NCI-H774 (cell line): ENCODE data around the gene PRIMPOL.
A peak's percentile ranks its signal among the peaks of the same experiment; 100 is the strongest.
"Not testable (repeated sequence)": the region's sequence is repeated elsewhere in the genome, so short reads cannot be mapped to it uniquely, and the experiment has no call there.

Experiments used
- DNase-seq: peaks from one replicate; lab custom pipeline; 2025; lab: John Stamatoyannopoulos, UW

Gene PRIMPOL, protein sequence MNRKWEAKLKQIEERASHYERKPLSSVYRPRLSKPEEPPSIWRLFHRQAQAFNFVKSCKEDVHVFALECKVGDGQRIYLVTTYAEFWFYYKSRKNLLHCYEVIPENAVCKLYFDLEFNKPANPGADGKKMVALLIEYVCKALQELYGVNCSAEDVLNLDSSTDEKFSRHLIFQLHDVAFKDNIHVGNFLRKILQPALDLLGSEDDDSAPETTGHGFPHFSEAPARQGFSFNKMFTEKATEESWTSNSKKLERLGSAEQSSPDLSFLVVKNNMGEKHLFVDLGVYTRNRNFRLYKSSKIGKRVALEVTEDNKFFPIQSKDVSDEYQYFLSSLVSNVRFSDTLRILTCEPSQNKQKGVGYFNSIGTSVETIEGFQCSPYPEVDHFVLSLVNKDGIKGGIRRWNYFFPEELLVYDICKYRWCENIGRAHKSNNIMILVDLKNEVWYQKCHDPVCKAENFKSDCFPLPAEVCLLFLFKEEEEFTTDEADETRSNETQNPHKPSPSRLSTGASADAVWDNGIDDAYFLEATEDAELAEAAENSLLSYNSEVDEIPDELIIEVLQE

DNA sequence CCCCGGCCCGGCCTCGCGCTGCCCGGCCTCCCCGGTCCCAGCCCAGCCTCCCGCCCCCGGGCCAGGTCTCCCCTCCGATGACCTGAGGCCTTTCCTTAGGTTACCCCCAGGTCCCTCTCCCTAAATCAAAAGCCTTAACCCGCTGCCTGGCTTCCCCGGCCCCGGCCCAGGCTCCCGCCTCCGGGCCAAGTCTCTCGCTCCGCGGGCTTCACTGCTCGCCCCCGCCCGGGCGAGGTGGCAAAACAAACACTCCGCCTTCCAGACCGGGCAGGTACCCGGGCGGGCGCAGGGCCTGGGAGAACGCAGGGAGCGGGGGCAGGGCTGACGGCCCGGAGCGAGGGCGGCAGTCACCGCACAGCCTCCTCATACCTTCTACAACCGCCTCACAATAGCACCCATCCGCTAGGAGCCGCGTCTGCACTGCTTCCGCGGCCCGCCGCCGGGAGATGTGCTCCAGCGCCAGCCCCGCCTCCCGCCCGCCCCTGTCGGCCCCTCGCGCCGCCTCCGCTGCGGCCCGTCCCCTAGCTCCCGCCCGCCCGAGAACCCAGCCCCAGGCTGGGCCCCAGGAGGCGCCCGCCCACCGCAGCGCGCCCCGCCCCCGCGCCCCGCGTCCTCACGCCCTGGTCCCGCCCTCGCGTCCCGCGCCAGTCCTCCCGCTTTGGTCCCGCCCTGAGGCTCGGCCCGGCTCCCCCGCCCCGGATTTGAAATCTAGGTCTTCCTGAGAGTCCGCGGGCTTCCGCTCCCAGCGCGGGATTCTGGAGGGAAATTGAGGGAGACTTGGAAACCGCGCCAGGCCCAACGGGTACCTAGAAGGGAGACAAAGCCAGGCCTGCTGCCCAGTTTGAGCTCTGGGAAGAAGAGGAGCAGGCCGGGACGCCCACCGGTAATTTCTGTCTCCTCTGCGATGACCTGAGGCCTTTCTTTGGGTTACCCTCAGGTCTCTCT, at the start of gene PRIMPOL, which contains the start of gene CASP3:
PRIMPOL (plus strand) TSS at position 713 of the 945 bp plus-strand sequence. CDS start 7,403 bp downstream, outside the sequence.
CASP3 (minus strand) TSS at position 422 of the 945 bp plus-strand sequence. CDS start 10,994 bp downstream, outside the sequence.
- peak; percentile 79 for DNase-seq

DNA sequence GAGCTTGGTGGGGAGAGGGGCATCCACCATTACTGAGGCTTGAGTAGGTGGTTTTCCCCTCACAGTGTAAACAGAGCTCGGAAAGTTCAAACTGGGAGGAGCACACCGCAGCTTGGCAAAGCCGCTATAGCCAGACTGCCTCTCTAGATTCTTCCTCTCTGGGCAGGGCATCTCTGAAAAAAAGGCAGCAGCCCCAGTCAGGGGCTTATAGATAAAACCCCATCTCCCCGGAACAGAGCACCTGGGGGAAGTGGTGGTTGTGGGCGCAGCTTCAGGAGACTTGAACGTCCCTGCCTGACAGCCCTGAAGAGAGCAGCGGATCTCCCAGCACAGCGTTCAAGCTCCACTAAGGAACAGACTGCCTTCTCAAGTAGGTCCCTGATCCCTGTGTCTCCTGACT, 48.6 kb upstream of the PRIMPOL start:
- not testable (repeated sequence) for DNase-seq

DNA sequence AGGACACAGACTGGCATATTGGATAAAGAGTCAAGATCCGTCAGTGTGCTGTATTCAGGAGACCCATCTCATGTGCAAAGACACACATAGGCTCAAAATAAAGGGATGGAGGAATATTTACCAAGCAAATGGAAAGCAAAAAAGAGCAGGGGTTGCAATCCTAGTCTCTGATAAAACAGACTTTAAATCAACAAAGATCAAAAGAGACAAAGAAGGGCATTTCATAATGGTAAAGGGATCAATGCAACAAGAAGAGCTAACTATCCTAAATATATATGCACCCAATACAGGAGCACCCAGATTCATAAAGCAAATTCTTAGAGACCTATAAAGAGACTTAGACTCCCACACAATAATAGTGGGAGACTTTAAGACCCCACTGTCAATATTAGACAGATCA, 46.7 kb upstream of the PRIMPOL start:
- DNase-seq = not testable (repeated sequence)

DNA sequence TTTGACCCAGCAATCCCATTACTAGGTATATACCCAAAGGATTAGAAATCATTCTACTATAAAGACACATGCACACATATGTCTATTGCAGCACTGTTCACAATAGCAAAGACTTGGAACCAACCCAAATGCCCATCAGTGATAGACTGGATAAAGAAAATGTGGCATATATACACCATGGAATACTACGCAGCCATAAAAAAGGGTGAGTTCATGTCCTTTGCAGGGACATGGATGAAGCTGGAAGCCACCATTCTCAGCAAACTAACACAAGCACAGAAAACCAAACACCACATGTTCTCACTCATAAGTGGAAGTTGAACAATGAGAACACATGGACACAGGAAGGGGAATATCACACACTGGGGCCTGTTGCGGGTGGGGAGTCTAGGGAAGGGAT, 42.1 kb upstream of the PRIMPOL start:
- not testable (repeated sequence) for DNase-seq

DNA sequence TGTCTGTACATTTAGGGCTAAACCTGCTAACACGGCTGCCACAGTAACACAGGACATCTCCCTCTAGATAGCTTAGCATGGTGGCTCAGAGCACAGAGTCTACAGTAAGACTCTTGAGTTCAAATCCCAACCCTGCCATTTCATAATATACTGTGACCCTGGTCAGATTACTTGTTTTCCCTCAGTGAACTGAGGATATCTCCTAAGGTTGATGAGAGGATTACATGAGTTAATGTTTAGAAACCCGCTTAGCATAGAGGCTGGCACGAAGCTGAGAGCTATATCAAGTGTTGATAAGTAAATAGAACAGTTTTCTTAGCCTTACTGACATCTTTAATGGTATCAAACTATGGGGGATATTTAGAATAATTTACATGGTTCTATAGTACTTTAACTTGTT, 37.5 kb upstream of the PRIMPOL start:
- no peak for DNase-seq

DNA sequence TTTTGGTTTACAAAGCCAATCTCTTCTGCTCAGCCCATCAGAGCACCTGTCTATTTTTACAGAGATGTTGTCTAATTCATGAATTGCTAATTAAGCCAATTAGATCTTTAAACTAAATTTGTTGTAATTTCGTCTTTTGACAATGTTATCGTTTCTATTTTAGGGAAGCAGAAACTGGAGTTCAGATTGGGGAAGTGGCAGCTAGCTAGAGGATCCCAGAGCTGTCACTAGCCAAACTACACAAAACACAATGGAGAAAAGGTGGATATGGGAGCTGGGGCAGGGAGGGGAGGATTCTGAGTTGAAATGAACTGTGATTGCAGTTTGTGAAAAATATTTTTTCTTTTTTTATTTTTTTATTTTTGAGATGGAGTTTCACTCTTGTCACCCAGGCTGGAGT, 36.1 kb upstream of the PRIMPOL start:
- no peak for DNase-seq

DNA sequence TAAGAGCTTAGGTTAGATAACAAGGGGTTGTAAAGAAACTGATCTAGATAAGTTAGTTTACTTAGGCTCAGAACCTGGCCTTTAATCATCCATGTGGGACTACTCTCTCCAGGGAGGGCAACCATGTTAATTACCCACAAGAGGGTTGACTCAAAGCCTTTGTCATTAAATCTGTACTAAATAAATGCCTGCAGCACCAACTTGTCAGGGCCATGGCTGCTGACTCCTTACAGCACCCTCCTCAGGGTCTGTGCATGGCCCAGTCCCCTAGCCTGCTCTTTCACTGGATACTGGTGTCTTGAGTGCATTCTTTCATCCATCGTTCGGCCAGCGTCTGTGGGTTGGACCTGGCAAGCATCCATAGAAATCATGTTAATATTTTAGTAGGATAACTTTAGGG, 35.0 kb upstream of the PRIMPOL start:
- DNase-seq = no peak

DNA sequence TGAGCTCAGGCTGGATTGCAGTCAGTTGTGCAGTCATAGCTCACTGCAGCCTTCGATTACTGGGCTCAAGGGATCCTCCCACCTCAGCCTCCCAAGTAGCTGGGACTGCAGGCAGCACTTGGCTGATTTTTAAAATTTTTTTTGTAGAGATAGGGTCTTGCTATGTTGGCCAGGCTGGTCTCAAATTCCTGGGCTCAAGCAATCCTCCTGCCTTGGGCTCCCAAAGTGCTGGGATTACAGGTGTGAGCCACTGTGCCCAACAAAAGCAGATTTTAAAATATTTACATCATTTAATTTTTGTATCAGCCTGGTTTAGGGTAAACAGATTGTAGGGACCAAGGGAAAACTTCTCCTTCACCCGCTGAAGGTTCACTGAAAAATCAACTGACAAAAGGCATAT, 33.4 kb upstream of the PRIMPOL start:
- not testable (repeated sequence) for DNase-seq

DNA sequence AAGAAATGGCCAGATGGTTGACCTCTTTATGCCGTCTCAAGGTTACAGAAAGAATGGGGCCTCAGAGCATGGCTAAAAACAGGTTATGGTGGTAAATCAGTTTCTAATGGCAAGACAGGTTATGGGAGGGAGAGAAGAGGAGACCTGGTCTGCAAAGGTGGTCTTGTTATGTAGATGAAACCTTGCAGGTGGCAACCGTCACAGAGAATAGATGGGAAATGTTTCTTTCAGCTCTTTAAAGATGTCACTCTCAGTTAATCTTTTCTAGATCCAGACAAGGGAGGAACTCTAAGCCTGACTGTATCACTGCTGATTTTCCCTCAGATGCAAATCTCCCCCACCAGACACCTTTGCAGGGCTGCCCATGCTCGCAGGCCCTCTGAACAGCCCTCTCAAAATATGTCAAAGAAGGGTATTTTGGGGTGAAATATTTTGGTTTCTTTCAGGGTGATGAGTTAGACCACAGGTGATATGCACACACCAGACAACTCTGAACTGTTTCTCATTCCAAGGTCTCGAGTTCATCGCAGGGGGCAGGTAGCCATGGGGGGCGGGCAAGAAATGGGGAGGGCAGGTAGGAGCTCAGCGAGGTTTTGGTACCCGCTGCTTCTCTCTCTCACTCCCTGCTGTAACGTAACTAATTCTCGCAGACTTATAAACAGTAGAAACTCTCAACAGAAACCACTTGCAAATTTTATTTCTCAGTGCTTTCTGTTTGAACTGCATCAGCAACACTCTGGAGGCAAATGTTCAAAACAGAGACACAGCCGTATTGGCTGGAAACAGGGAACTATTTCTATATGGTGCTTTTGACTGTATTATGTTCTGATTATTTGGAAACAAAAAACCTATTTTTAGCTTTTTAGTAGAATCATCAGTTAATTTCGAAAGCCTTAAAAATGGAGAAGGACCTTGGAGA, 32.6 kb upstream of the PRIMPOL start:
- DNase-seq = no peak

DNA sequence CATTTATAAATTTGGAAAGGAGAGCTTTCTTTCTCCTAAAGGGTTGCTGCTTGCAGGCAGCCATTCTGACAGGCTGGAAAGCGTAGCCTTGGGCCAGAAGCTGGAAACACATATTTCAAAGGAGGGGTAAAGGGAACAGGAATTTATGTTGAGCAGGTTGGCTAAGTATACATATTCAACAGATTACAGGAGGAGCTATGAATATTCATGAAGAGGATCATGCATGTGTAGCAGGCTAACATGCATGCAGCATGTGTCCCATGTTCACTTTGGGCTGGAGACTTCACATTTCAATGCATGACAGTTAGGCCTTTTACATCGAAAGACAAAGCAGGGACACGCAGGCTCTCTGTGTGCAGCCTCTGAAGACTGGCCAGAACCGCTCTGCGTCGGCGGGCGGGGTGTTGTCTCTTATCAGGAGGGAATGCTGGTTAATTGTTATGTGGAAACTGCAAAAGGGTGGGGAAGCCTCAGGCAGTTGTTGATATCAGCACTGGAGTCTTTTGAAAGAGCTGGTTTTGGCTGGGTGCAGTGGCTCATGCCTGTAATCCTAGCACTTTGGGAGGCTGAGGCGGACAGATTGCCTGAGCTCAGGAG, 31.8 kb upstream of the PRIMPOL start:
- DNase-seq = no peak

DNA sequence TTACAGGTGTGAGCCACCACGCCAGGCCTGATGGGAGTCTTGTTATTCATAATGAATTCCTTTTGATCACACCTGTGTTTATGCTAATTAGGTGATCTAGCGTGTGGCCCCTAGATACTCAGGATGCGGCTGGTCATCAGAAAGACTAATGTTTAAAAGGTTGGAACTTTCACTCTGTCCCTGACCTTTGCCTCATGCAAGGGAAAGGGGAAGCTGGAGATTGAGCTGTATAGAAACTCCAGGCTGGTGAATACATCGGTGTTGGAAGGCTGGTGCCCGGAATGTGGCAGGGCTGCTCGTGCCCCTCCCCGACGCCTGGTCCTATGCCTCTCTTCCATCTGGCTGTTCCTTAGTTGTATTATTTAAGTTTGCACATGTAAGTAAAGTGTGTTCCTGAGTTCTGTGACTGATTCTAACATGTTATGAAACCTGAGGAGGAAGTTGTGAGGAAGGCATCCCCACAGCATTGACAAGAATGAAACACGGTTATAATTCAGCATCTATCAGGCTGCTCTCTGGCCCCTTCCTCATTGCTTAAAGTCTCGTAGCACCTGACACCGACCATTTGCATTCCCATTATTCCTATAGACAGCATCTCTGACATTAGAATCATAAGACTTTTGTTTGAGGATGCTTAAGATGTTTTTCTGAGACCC, 29.2 kb upstream of the PRIMPOL start:
- no peak for DNase-seq

DNA sequence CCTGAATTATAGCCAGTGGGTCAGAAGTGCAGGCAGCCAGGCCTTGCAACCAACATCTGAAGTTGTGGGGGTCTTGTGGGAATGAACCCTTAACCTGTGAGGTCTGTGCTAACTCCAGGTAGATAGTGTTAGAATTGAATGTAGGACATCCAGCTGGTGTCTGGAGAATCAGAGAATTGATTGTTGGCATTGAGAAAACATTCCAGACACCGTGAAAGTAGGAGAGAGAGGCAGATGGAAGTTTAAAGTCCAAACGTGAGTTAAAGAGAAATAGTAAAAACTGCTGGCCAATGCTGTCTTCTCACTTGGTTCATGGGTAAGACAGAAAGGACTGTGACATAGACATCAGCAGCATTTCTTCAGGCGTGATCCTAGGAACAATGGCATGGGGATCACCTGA, 28.0 kb upstream of the PRIMPOL start:
- DNase-seq = no peak

DNA sequence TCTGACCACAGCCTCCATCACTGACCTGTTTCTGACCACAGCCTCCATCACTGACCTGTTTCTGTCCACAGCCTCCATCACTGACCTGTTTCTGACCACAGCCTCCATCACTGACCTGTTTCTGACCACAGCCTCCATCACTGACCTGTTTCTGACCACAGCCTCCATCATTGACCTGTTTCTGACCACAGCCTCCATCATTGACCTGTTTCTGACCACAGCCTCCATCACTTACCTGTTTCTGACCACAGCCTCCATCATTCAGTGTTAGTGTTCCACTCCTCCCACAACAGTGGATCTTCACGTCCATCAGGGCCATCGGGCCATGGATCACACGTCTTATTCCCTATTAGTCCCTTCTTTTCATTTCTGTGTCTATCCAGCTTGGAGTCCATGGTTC, 25.0 kb upstream of the PRIMPOL start:
- not testable (repeated sequence) for DNase-seq

DNA sequence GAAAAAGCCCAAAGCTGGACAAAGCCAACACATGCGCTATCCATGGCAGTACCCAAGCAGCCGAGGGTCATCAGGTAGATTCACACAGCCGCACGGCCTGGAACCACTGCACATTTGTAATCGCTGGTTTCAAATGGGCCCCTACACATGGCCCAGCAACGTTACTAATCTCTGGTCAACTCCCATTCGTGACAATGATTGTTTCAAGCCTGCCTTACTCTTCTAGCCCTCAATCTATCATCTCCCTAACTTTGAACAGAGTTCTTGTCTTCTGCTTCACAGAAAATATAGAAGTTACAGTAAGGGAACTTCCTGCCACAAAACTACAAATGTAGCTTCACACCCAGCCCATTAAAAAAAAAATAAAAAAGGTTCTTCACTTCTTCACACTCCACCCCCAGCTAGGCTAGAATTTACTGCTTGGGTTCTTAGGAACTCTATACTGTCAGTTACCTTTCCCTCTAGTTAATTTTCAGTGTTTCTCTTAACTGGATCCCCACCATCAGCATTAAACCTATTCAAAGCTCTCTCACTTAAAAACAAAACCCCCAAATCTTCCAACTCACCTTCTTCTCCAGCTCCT, 24.5 kb upstream of the PRIMPOL start:
- DNase-seq = no peak

DNA sequence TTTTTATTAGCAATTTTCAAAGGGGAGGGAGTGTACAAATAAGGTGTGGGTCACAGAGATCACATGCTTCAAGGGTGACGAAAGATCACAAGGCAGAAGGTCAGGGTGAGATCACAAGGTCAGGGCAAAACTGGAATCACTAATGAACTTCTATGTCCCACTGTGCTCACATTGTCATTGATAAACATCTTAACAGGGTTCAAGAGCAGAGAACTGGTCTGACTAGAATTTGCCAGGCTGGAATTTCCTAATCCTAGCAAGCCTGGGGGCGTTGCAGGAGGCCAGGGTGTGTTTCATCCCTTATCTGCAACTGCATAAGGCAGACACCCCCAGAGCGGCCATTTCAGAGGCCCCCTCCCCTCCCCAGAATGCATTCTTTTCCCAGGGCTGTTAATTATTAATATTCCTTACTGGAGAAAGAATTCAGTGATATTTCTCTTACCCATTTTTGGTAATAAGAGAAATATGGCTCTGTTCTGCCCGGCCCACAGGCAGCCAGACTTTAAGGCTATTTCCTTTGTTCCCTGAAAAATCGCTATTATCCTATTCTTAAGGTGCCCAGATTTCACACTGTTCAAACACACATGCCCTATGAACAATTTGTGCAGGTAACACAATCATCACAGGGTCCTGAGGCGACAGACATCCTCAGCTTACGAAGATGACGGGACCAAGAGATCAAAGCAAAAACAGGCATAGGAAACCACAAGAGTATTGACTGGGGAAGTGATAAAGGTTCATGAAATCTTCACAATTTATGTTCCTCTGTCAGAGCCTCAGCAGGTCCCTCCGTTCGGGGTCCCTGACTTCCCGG, 23.5 kb upstream of the PRIMPOL start:
- not testable (repeated sequence) for DNase-seq

DNA sequence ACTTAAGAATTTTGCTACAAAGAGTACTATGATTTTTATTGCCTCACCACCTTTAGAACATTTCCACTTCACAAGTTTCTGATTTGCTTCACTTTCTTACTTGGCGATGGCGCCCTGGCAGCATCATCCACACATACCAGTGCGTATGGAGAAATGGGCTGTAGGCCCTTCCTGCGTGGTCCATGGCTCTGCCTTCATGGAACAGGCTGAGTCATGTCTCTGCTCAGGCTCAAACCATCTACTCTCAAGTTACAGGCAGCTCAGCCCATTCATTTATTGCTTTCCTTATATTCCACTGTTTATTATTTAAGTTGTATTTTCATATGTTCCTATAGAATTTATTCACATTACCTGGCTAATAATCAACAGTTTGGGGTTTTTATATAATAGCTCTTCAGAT, 21.4 kb upstream of the PRIMPOL start:
- no peak for DNase-seq

DNA sequence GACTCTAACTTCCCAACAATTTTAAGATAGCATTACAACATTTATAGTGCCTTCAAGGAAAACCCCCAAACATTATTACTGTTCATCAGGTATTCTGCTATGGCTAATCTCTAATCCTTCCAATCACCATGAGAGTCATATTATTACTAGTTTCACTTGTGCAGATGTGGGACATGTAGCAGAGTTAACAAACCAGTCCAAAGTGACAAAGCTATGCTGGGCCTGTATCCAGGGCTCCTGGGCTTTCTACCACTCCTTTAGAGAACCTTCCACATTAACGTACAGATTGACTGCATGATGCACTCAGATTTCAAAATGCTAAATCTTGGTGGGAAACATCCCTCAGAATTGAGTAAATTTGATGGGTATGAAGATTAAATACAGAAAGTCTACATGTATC, 16.7 kb upstream of the PRIMPOL start:
- no peak for DNase-seq

DNA sequence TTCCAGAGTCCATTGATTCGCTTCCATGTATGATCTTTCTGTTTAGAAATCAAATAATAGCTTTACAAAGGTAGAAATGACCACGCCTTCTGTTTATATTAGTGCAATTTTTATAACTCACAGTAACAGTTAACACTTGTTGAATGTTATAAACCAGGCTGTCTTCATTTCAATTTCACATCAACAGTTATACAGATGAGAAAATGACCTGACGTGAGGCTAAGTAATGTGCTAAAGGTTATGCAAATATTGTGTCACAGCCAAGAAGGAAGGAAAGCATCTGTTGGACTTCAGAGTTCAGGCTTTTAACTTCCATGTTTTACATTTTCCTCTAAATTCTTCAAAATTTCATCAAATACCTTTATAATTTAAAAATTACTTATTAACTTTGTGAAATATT, 14.2 kb upstream of the PRIMPOL start:
- DNase-seq = no peak

DNA sequence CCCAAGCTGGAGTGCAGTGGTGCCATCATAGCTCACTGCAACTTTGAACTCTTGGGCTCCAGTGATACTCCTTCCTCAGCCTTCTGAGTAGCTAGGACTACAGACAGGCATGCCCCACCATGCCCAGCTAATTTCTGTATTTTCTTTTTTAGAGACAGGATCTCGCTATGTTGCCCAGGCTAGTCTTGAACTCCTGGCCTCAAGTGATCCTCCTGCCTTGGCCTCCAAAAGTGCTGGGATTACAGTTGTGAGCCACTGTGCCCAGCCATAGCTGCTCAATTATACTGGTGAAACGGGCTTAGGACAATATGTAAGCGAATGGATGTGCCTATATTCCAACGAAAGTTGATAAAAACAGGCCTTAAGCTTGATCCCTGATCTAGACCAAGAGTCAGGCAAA, 13.4 kb upstream of the PRIMPOL start:
- DNase-seq = no peak
